Mesenchymal stem cell (in vitro differentiated cells and primary cell): Measurements from ENCODE around the gene GYG2.
"Not testable (repeated sequence)": the region's sequence is repeated elsewhere in the genome, so short reads cannot be mapped to it uniquely, and the experiment has no call there.

Source experiments
- DNase-seq: peaks from one replicate; pipeline ENCODE4 v3.0.0-alpha.2; 2013
- H2AFZ ChIP-seq: one replicate; pipeline ENCODE4 v1.6.1; 2013; ENCODE audit warnings: low read depth, mild to moderate bottlenecking, control low read depth, inconsistent platforms, low read length, moderate library complexity
- H2AK5ac ChIP-seq: 2 replicates; pipeline ENCODE4 v1.6.1; 2013; ENCODE audit warnings: low read length, moderate library complexity, mild to moderate bottlenecking, inconsistent platforms; ENCODE audit not compliant: severe bottlenecking
- H2BK120ac ChIP-seq: one replicate; pipeline ENCODE4 v1.6.1; 2013; ENCODE audit warnings: low read depth, mild to moderate bottlenecking, inconsistent platforms, low read length, moderate library complexity
- H2BK12ac ChIP-seq, 2 experiments: one replicate each; pipeline ENCODE4 v1.6.1; 2013; ENCODE audit warnings: inconsistent platforms in 2 of 2, low read length in 2 of 2, mild to moderate bottlenecking in 2 of 2, moderate library complexity in 2 of 2, control low read depth in 1 of 2
- H2BK15ac ChIP-seq: one replicate; pipeline ENCODE4 v1.6.1; 2013; ENCODE audit warnings: mild to moderate bottlenecking, low read depth, inconsistent platforms; ENCODE audit not compliant: poor library complexity, severe bottlenecking
- H2BK5ac ChIP-seq: 2 replicates; pipeline ENCODE4 v1.6.1; 2013; ENCODE audit warnings: low read depth, mild to moderate bottlenecking, low read length, control low read depth, inconsistent platforms; ENCODE audit not compliant: poor library complexity, severe bottlenecking
- H3K14ac ChIP-seq, 2 experiments: one replicate each; pipeline ENCODE4 v1.6.1; 2013; ENCODE audit warnings: inconsistent platforms in 2 of 2, low read length in 2 of 2, control low read depth in 1 of 2, mild to moderate bottlenecking in 1 of 2, moderate library complexity in 1 of 2
- H3K18ac ChIP-seq, 2 experiments: one replicate each; pipeline ENCODE4 v1.6.1; 2013; ENCODE audit warnings: inconsistent platforms in 2 of 2, low read length in 2 of 2, control low read depth in 1 of 2, low read depth in 1 of 2, mild to moderate bottlenecking in 1 of 2
- H3K23ac ChIP-seq, 2 experiments: one replicate each; pipeline ENCODE4 v1.6.1; 2013; ENCODE audit warnings: inconsistent platforms in 2 of 2, low read length in 2 of 2, mild to moderate bottlenecking in 2 of 2, moderate library complexity in 2 of 2, control low read depth in 1 of 2
- H3K27ac ChIP-seq: 2 replicates; pipeline ENCODE4 v1.5.1; 2013; ENCODE audit warnings: mild to moderate bottlenecking, moderate library complexity, low read length, control low read depth, inconsistent platforms; ENCODE audit not compliant: poor library complexity, severe bottlenecking
- H3K27me3 ChIP-seq, 2 experiments: 2 replicates each; pipeline versions ENCODE4 v1.6.1 to v1.7.0; 2013; ENCODE audit warnings: low read length in 2 of 2, mild to moderate bottlenecking in 2 of 2, moderate library complexity in 2 of 2, control low read depth in 1 of 2, inconsistent platforms in 1 of 2; ENCODE audit not compliant: control insufficient read depth in 1 of 2, insufficient read depth in 1 of 2
- H3K36me3 ChIP-seq, 2 experiments: 2 replicates each; pipeline versions ENCODE4 v1.6.1 to v1.7.0; 2013; ENCODE audit warnings: low read length in 2 of 2, control low read depth in 1 of 2, inconsistent platforms in 1 of 2, low read depth in 1 of 2, mild to moderate bottlenecking in 1 of 2; ENCODE audit not compliant: insufficient read depth in 2 of 2, control insufficient read depth in 1 of 2
- H3K4ac ChIP-seq, 2 experiments: one replicate each; pipeline ENCODE4 v1.6.1; 2013; ENCODE audit warnings: inconsistent platforms in 2 of 2, low read length in 2 of 2, mild to moderate bottlenecking in 2 of 2, moderate library complexity in 2 of 2, control low read depth in 1 of 2, low read depth in 1 of 2
- H3K4me1 ChIP-seq: 2 replicates; pipeline ENCODE4 v1.6.1; 2013; ENCODE audit warnings: low read depth, low read length, control low read depth; ENCODE audit not compliant: control insufficient read depth, insufficient read depth
- H3K4me2 ChIP-seq: 2 replicates; pipeline ENCODE4 v1.6.1; 2013; ENCODE audit warnings: low read length, mild to moderate bottlenecking, inconsistent platforms; ENCODE audit not compliant: poor library complexity, severe bottlenecking
- H3K4me3 ChIP-seq, 2 experiments: 2 replicates each; pipeline versions ENCODE4 v1.5.1 to v1.7.0; 2013; ENCODE audit warnings: low read length in 2 of 2, mild to moderate bottlenecking in 2 of 2, control low read depth in 1 of 2, low read depth in 1 of 2; ENCODE audit not compliant: insufficient read depth in 1 of 2
- H3K79me1 ChIP-seq: replicated peaks from 2 replicates; pipeline ENCODE4 v1.6.1; 2013; ENCODE audit warnings: mild to moderate bottlenecking, control low read depth, low read length, inconsistent platforms; ENCODE audit not compliant: poor library complexity, severe bottlenecking
- H3K9ac ChIP-seq: 2 replicates; pipeline ENCODE4 v1.7.0; 2013; ENCODE audit warnings: mild to moderate bottlenecking, low read length, moderate library complexity
- H3K9me3 ChIP-seq: 2 replicates; pipeline ENCODE4 v1.7.0; 2013; ENCODE audit warnings: mild to moderate bottlenecking, low read length; ENCODE audit not compliant: control insufficient read depth
- H4K8ac ChIP-seq: one replicate; pipeline ENCODE4 v1.6.1; 2013; ENCODE audit warnings: inconsistent platforms, mild to moderate bottlenecking, low read length, moderate library complexity
- H4K91ac ChIP-seq: one replicate; pipeline ENCODE4 v1.6.1; 2013; ENCODE audit warnings: mild to moderate bottlenecking, low read length, inconsistent platforms
- WGBS: methylation state at CpG from one replicate; pipeline ENCODE4 v1.1.7; 2013; ENCODE audit warnings: mixed read lengths; 5-methylcytosine and 5-hydroxymethylcytosine counted together

Gene GYG2

DNA sequence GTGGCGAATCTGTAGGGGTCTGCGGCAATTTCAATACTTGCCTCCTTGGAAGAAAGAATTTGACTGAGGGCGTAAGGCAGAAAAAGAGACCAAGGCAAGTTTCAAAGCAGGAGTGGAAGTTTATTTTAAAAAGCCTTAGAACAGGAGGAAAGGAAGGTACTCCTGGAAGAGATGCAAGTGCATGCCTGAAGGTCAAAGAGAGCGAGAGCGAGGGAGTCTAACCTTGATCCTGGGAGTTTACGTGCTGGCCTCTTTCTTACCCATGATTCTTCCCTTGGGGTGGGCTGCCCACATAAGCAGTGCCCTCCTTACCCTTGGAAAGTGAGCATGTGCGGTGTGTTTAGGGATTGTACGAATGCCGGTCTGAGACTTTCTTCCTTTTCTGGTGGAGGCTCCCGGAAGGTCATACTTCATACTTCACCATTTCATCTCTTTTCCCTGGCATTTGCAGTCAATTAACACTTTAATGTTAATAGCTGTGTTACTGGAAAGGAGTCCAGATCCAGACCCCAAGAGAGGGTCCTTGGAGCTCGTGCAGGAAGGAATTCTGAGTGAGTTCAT is 60.4 kb downstream of the GYG2 start:
- H3K4ac ChIP-seq, result no peak overlapping the region
- no peak overlapping the region for H2BK15ac ChIP-seq
- peak overlapping the region in 1 of 2 experiments; percentile 83 for H3K4me3 ChIP-seq
- no peak overlapping the region for H2AK5ac ChIP-seq
- peak overlapping the region; percentile 79 for H3K9ac ChIP-seq
- DNase-seq, result no peak
- H3K27ac ChIP-seq, result no peak overlapping the region
- no peaks in the 10 kb centered on the region for H3K36me3 ChIP-seq
- H2AFZ ChIP-seq, result no peak overlapping the region
- H4K8ac ChIP-seq, result no peak overlapping the region
- no peaks in the 10 kb centered on the region for H3K27me3 ChIP-seq
- peak overlapping the region; percentile 53 for H3K4me2 ChIP-seq
- no peak overlapping the region for H2BK12ac ChIP-seq
- no peak overlapping the region for H3K14ac ChIP-seq
- whole genome bisulfite sequencing, result 86% methylated on average over 8 of the region's 11 CpGs
- H3K9me3 ChIP-seq, result no peaks in the 10 kb centered on the region
- no peak overlapping the region for H4K91ac ChIP-seq
- no peaks in the 10 kb centered on the region for H3K79me1 ChIP-seq
- H3K4me1 ChIP-seq, result no peaks in the 10 kb centered on the region
- H3K23ac ChIP-seq, result no peak overlapping the region
- no peak overlapping the region for H2BK5ac ChIP-seq
- H3K18ac ChIP-seq, result peak overlapping the region in 1 of 2 experiments; percentile 12
- H2BK120ac ChIP-seq, result no peak overlapping the region

DNA sequence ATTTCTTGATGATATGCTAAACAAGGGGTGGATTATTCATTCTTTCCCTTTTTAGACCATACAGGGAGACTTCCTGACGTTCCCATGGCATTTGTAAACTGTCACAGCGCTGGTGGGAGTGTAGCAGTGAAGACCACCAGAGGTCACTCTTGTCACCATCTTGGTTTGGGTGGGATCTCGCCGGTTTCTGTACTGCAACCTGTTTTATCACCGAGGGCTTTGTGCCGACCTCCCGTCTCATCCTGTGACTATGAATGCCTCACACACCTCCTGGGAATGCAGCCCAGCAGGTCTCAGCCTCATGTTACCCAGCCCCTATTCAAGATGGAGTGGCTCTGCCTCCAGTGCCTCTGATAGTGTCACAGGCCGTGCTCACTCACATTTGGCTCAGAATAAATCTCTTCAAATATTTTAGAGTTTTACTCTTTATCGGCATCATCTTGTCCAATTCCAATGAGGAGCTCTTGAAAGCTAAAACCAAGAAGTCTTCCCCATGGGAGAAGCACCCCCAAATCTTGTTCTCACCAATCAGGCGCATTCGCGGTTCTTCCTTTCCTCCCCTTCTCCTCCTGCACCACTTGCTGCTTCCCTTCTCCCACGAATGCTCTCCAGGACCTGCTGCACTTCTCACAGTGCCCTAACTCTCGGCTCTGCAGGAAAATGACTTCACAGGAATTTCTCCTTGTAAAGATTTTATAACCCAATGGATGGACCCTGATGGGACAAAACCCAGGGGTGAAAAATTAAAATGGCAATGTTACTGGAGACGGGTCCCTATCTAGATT is 61.2 kb downstream of the GYG2 start:
- not testable (repeated sequence) for H3K14ac ChIP-seq, H4K8ac ChIP-seq, H3K36me3 ChIP-seq, H2BK5ac ChIP-seq, H3K9me3 ChIP-seq, H3K27ac ChIP-seq, H2BK120ac ChIP-seq, H2BK12ac ChIP-seq, H2AK5ac ChIP-seq, H3K4me1 ChIP-seq, H2AFZ ChIP-seq, H4K91ac ChIP-seq, H3K79me1 ChIP-seq, H2BK15ac ChIP-seq, H3K18ac ChIP-seq, H3K23ac ChIP-seq, H3K4ac ChIP-seq, H3K27me3 ChIP-seq
- Histone ChIP-seq H3K4me3 (peak overlapping the region in 1 of 2 experiments; percentile 83), H3K9ac (peak overlapping the region; percentile 79), H3K4me2 (peak overlapping the region; percentile 53)
- DNase-seq, result peak; percentile 15
- 45% methylated on average over 14 of the region's 15 CpGs for WGBS

DNA sequence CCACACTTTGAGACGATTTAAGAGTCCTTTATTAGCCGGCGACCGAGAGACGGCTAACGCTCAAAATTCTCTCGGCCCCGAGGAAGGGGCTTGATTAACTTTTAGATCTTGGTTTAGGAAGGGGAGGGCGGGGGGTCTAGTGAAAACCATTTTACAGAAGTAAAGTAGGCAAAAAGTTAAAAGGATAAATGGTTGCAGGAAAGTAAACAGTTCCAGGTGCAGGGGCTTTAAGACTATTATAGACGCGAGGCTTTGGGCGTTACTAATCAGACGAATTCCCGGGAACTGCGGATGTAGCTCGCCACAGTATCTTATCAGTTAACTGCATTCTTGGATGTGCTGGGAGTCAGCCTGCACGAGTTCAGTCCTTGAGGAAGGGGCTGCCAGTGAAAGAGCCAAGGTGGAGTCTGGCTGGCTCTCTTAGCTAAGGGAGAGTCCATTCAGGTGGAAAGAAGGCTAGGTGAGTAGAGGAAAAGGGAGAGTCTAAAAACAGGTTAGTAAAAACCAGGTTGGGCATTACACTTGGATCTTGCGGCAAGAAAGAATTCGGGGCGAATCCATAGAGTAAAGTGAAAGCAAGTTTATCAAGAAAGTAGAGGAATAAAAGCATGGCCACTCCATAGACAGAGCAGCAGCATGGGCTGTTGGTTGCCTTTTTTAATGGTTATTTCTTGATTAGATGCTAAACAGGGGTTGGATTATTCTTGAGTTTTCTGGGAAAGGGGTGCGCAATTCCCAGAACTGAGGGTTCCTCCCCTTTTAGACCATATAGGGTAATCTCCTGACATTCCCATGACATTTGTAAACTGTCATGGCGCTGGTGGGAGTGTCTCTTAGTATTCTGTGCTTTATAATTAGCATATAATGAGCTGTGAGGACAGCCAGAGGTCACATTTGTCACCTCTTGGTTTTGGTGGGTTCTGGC is 62.1 kb downstream of the GYG2 start:
- not testable (repeated sequence) for H3K23ac ChIP-seq, DNase-seq, H3K18ac ChIP-seq, H3K4ac ChIP-seq, H2AFZ ChIP-seq, H3K14ac ChIP-seq, H2BK120ac ChIP-seq, H2BK5ac ChIP-seq, H3K9ac ChIP-seq, H4K91ac ChIP-seq, H3K36me3 ChIP-seq, H2AK5ac ChIP-seq, H4K8ac ChIP-seq, H2BK15ac ChIP-seq, H2BK12ac ChIP-seq, H3K4me1 ChIP-seq, H3K79me1 ChIP-seq, H3K27ac ChIP-seq, H3K4me2 ChIP-seq, H3K9me3 ChIP-seq
- WGBS, result 59% methylated on average over 19 of the region's 22 CpGs
- peaks cover 0 to 11% of the 10 kb centered on the region in 2 experiments for H3K27me3 ChIP-seq
- peak overlapping the region in 1 of 2 experiments; percentile 83 for H3K4me3 ChIP-seq

- H3K79me1 ChIP-seq, result no peaks in the 10 kb centered on the region
- H3K4ac ChIP-seq, result no peak overlapping the region
- H4K8ac ChIP-seq, result no peak overlapping the region
- H2AFZ ChIP-seq, result no peak overlapping the region
- H3K14ac ChIP-seq, result no peak overlapping the region
- no peak overlapping the region for H3K18ac ChIP-seq
- H3K36me3 ChIP-seq, result no peaks in the 10 kb centered on the region
- H4K91ac ChIP-seq, result no peak overlapping the region
- H3K4me3 ChIP-seq, result no peak overlapping the region
- H3K4me2 ChIP-seq, result no peak overlapping the region
- H3K27me3 ChIP-seq, result peaks cover 0 to 21% of the 10 kb centered on the region in 2 experiments
- no peaks in the 10 kb centered on the region for H3K9me3 ChIP-seq
- no peak overlapping the region for H2AK5ac ChIP-seq
- WGBS, result 94% methylated on average over 3 of the region's 5 CpGs
- no peak overlapping the region for H3K23ac ChIP-seq
- H2BK12ac ChIP-seq, result peak overlapping the region in 1 of 2 experiments; percentile 2
- H3K27ac ChIP-seq, result no peak overlapping the region
- peaks cover 5% of the 10 kb centered on the region for H3K4me1 ChIP-seq
- DNase-seq, result no peak
- H3K9ac ChIP-seq, result no peak overlapping the region
- H2BK15ac ChIP-seq, result no peak overlapping the region
- no peak overlapping the region for H2BK120ac ChIP-seq
- H2BK5ac ChIP-seq, result no peak overlapping the region
Observed at GRCh38 chrX:2892816-2893215, 64.1 kb downstream of the GYG2 start.
